Psoas muscle (tissue), 8 donors: ENCODE results near the gene SLU7. TPM values are rescaled to one million over a fixed set of nuclear protein-coding genes. Genes with fewer than 3 reads are reported as not detected.

Source experiments
- ATAC-seq, 4 donors: fragments of 200-7000 bp; cut with Tn5 transposase; one replicate each; pipeline ENCODE4 v1.9.1; 2020; ENCODE audit warnings: moderate library complexity in 3 of 4, mild to moderate bottlenecking in 2 of 4
- DNase-seq, 2 donors: peaks; one replicate each; pipeline ENCODE4 v3.0.0-alpha.2; 2020
- H3K27ac ChIP-seq: fragments of 200-600 bp; one replicate; pipeline ENCODE4 v1.8.0; 2022
- H3K27me3 ChIP-seq, 3 donors: fragments of 200-600 bp in 1 of 3; one replicate each; pipeline versions ENCODE4 v1.6.1 to v1.8.0; 2013 to 2022; ENCODE audit warnings: low read length in 2 of 3, mild to moderate bottlenecking in 2 of 3, moderate library complexity in 1 of 3; ENCODE audit not compliant: insufficient read depth in 3 of 3
- H3K36me3 ChIP-seq, 2 donors: fragments of 200-600 bp in 1 of 2; one replicate each; pipeline versions ENCODE4 v1.6.1 to v1.8.0; 2013 to 2022; ENCODE audit warnings: low read depth in 1 of 2, mild to moderate bottlenecking in 1 of 2, moderate library complexity in 1 of 2; ENCODE audit not compliant: insufficient read depth in 1 of 2
- H3K4me1 ChIP-seq: fragments of 200-600 bp; one replicate; pipeline ENCODE4 v1.8.0; 2022
- H3K4me3 ChIP-seq: fragments of 200-600 bp; one replicate; pipeline ENCODE4 v1.8.0; 2022; ENCODE audit warnings: mild to moderate bottlenecking
- H3K9me3 ChIP-seq: fragments of 200-600 bp; one replicate; pipeline ENCODE4 v1.8.0; 2022
- WGBS, 3 donors: extraction: QIAGEN DNeasy Blood & Tissue Kit; methylation state at CpG; one replicate each; pipeline versions ENCODE4 v1.1.6 to v1.1.7; 2013; 5-methylcytosine and 5-hydroxymethylcytosine counted together
- intact Hi-C, 2 donors: fragments of 100-400 bp; cut with DNase I; formaldehyde crosslinking; loops; one replicate each; pipeline versions ENCODE4 v1.11.0 to v1.14.2; 2022
- long read RNA-seq, 2 donors: library from polyadenylated mRNA; unstranded; transcript quantifications; one replicate each; pipeline ENCODE4 v2.0.0, GENCODE V29; 2021
- polyA plus RNA-seq, 3 donors: library from polyadenylated mRNA; stranded (reverse); fragments of 200-250 nt; gene quantifications; one replicate each; pipeline ENCODE4 v1.2.3, GENCODE V29; 2013
- total RNA-seq, 4 donors: library from RNA; stranded (reverse); fragmentation: NEBNext Ultra II Directional in 2 of 4; extraction: Animal tissue kit (Norgen Biotek cat#: 25700) in 2 of 4; gene quantifications; one replicate each; pipeline versions ENCODE4 v1.2.1 to v1.2.4, GENCODE V29; 2021 to 2023
- TF ChIP-seq, protein P1 (sequence below): fragments of 200-600 bp; IDR thresholded peaks from one replicate; pipeline ENCODE4 v1.8.0; 2022; ENCODE audit warnings: antibody characterized with exemption
- donor health status: healthy with polysubstance abuse.
- donor health status: DM: no; HTN: no; CAD: no; lungs with moderate emphysema.
- donor health status: Bipolar disorder and iron deficiency.
- donor health status: healthy.
- donor health status: DM: yes; HTN: yes; CAD: no.
- donor health status: DM: no; HTN: no; CAD: no.
- donor health status: DM: no; HTN: no; CAD: no.
- donor health status: DM: yes; HTN: yes; CAD: no.

Gene SLU7
- 10 to 100 TPM; 40.1 to 71.4 (median 60.3) TPM for total RNA-seq
- 10 to 100 TPM; 18.3 to 76.0 (median 30.2) TPM for polyA plus RNA-seq
- long read RNA-seq, donor 1, partial matches to known transcripts: 13 of 17 reads
- long read RNA-seq, donor 1, other reads (novel, unspliced or antisense): 3 of 17 reads
- long read RNA-seq, donor 2, transcript SLU7-201 (16 exons, 3,793 nt): major isoform, 9 of 57 reads
- long read RNA-seq, donor 2, partial matches to known transcripts: 37 of 57 reads
- long read RNA-seq, donor 2, other reads (novel, unspliced or antisense): 11 of 57 reads

DNA sequence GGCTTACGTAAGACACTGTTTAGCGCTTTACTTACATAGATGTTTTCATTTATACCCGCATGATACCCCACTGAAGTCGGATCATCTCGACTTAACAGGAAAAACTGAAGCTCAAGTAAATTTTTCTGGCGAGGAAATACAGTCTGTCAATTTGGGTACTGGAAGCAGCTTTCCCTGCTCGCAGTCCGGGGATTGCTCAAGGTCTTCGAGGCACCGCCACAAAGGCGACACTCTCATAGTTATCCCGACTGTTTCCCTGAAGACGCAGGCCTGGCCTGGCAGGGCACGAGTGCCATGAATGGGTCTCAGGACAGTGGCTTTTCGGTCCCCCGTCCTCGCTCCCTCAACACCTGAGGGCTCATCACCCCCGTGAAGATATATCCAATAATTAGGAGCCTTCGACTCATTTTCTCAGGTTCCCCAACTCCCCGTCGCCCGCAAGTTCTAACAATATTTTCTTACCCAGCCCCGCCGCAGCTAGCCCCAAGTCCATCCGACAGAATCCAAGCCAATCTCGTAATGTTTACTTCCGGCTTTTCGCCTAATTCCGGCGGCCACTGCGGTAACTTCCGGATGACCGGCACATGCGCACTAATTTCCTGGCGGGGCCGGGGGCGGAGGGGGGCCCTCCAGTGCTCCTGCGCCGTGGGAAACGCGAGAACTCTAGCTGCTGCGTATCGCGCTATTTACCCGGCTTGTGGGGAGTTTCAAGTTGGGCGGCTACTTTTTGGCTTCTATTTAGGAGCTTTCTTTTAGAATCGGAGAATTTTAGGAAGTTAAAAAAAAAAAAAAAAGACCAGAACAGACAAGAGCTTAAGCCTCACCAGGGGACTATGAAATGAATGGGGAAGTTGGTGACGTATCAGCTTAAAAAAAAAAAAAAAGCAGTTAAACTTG is at the start of gene SLU7:
SLU7 (minus strand) TSS at position 521 of the 897 bp plus-strand sequence. CDS start 3,787 bp downstream, outside the sequence.
- ATAC-seq (peak; percentile 92 to 95 (median 94)), DNase-seq (peak; percentile 94 to 97)
- 0 to 1% (median 1%) methylated on average over 48 of the region's 48 CpGs for WGBS, 3 donors
- H3K4me1 ChIP-seq: peaks cover 21% of the 10 kb centered on the region
- H3K4me3 ChIP-seq: peak within 1 kb of the TSS; percentile 95
- H3K9me3 ChIP-seq: no peaks in the 10 kb centered on the region
- H3K27ac ChIP-seq: peak within 1 kb of the TSS; percentile 92
- H3K36me3 ChIP-seq: peaks cover 0 to 17% of the 10 kb centered on the region in 2 donors
- no peaks in the 10 kb centered on the region for H3K27me3 ChIP-seq
- TF ChIP-seq, protein P1, sequence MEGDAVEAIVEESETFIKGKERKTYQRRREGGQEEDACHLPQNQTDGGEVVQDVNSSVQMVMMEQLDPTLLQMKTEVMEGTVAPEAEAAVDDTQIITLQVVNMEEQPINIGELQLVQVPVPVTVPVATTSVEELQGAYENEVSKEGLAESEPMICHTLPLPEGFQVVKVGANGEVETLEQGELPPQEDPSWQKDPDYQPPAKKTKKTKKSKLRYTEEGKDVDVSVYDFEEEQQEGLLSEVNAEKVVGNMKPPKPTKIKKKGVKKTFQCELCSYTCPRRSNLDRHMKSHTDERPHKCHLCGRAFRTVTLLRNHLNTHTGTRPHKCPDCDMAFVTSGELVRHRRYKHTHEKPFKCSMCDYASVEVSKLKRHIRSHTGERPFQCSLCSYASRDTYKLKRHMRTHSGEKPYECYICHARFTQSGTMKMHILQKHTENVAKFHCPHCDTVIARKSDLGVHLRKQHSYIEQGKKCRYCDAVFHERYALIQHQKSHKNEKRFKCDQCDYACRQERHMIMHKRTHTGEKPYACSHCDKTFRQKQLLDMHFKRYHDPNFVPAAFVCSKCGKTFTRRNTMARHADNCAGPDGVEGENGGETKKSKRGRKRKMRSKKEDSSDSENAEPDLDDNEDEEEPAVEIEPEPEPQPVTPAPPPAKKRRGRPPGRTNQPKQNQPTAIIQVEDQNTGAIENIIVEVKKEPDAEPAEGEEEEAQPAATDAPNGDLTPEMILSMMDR: no peak
- intact Hi-C loops: loop anchor here (1.0 to 2.0 kb wide), 2 partner anchors 18 to 19 kb away; partner anchors contain the start of gene FAM200C (in 2 of the 2)

DNA sequence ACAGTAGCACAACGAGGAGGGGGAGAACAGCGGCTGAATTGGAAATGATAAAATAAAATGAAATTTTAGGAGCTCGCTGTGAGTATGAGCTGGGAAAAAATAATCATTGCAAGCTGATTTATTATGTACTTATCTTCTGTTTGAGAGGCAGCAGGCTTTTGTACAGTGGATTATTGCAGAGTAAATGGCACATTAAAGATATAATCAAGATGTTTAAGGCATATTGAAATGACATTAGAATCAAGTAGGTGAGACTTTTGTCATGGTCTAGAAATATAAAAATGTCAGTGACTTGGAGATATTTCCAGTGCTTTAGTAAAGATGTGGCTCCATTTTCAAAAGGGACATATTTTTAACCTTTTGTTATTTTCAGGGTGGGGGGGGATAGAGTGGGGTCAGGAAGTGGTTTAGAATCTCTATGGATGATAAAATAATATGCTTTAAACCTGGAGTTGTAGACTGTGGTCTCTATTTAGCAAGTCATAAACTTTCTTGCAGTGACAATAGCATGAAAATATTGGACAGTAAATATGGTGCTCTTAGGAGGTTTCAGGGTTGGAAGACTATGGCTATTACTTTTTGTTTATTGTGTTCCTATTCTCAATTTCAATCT is 49.6 kb upstream of the SLU7 start:
- intact Hi-C loops: no loop called here
- H3K9me3 ChIP-seq: no peaks in the 10 kb centered on the region
- ATAC-seq (no peak), DNase-seq (no peak)
- H3K4me3 ChIP-seq: peak overlapping the region; percentile 54
- no peaks in the 10 kb centered on the region for H3K36me3 ChIP-seq
- 66 to 76% (median 70%) methylated on average over 3 of the region's 3 CpGs for WGBS, 3 donors
- TF ChIP-seq, protein P1: no peak
- peaks cover 16% of the 10 kb centered on the region for H3K4me1 ChIP-seq
- H3K27ac ChIP-seq: peak overlapping the region; percentile 23
- peaks cover 0 to 2% (median 0%) of the 10 kb centered on the region in 3 donors for H3K27me3 ChIP-seq

DNA sequence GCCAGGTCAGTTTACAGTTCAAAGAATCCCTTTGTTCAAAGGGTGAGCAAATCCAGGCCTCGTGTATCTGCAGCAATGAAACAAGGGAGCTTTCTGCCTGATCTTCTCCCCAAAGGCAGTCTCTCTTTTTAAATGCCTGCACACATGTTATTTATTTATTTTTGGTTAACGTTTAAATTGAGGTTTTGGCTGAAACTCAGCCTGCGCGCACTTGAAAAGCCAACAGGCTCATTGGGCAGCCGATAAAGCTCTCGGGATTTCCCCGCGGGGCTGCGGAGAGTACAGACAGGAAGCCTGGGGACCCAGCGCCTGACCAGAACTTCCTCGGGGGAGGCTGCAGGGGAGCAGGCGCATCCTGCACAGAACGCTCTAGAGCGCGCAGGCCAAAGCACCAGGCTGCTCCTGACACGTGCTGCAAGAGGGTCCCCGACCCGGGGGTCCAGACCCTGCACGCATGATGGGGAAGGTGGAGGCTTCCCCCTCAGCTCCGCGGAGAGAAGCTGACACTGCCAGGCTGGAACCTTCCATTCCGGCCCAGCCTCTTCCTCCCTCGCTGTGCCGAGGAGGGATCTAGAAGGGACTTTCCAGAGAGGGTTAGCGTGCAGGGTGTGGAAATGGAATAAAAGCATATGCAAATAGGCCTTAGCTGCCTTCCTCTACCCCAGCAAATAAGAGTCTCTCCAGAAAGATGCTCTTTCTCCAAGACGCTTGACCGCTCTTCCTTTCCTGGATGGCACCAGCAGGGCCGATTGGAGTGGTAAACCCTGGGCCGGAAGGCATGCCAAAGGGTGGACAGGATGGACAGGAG is 48.9 kb upstream of the SLU7 start:
- H3K36me3 ChIP-seq: no peaks in the 10 kb centered on the region
- peaks cover 16% of the 10 kb centered on the region for H3K4me1 ChIP-seq
- TF ChIP-seq, protein P1: no peak
- intact Hi-C loops: no loop called here
- peak; percentile 59 to 74 for DNase-seq
- WGBS, 3 donors: 40 to 54% (median 46%) methylated on average over 29 of the region's 29 CpGs
- no peaks in the 10 kb centered on the region for H3K9me3 ChIP-seq
- peaks cover 0 to 2% (median 0%) of the 10 kb centered on the region in 3 donors for H3K27me3 ChIP-seq
- H3K4me3 ChIP-seq: peak overlapping the region; percentile 54
- peak overlapping the region; percentile 23 for H3K27ac ChIP-seq
- ATAC-seq: peak in 2 of 4 donors; percentile 42 to 44

DNA sequence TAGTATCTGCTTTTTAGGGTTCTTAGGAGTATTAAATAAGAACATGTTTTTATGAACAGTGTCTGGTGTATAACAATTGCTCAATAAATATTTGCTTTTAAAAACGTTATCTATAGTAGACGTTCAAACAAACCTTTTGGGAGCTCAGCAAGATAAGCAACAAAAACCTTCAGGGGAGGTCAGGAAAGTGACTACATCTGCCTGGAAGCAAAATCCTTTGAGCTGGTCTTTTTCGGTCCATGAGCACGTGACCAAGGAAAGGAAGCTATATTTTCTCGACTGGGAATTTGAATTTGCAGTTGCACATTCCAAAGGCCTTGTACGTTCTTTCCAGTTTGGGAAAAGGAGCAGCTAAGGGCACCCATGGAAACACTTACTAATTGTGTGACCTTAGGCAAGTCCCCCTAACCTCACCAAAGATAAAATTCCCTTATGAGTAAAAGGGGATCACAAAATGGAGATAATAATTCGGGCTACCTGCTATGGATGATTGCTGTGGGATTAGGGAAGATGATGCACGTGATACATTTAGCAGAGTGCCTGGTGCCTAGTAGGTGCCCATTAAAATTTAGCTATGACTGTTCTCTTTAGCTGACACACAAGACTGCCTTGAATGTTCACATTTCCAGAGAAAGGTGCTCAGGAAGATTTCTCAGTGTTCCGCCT is 48.1 kb upstream of the SLU7 start:
- H3K4me3 ChIP-seq: peak overlapping the region; percentile 54
- TF ChIP-seq, protein P1: no peak
- no peak overlapping the region for H3K27ac ChIP-seq
- intact Hi-C loops: no loop called here
- peaks cover 16% of the 10 kb centered on the region for H3K4me1 ChIP-seq
- WGBS, 3 donors: 61 to 65% (median 62%) methylated on average over 9 of the region's 9 CpGs
- ATAC-seq (no peak), DNase-seq (no peak)
- H3K9me3 ChIP-seq: no peaks in the 10 kb centered on the region
- no peaks in the 10 kb centered on the region for H3K36me3 ChIP-seq
- peaks cover 0 to 2% (median 0%) of the 10 kb centered on the region in 3 donors for H3K27me3 ChIP-seq
